H9 (cell line): ENCODE measurements around the gene MDFIC2. TPM values are rescaled to one million over a fixed set of nuclear protein-coding genes. Genes with fewer than 3 reads are reported as not detected.

Source experiments
- DNase-seq: peaks from one replicate; pipeline ENCODE4 v3.0.0-alpha.2; 2017
- H2AFZ ChIP-seq: one replicate; pipeline ENCODE4 v1.6.1; 2013; ENCODE audit warnings: mild to moderate bottlenecking, low read length, control low read depth, moderate library complexity
- H2AK5ac ChIP-seq: 2 replicates; pipeline ENCODE4 v1.6.1; 2013; ENCODE audit warnings: low read length, control low read depth, mixed read lengths; ENCODE audit not compliant: insufficient read length
- H2BK120ac ChIP-seq: one replicate; pipeline ENCODE4 v1.6.1; 2013; ENCODE audit warnings: low read depth, mild to moderate bottlenecking, low read length, control low read depth, inconsistent platforms; ENCODE audit not compliant: poor library complexity, severe bottlenecking
- H2BK12ac ChIP-seq: 2 replicates; pipeline ENCODE4 v1.6.1; 2013; ENCODE audit warnings: low read length, control low read depth, mixed read lengths, low read depth; ENCODE audit not compliant: insufficient read length
- H2BK15ac ChIP-seq: 2 replicates; pipeline ENCODE4 v1.6.1; 2013; ENCODE audit warnings: low read depth, low read length, control low read depth
- H2BK20ac ChIP-seq: one replicate; pipeline ENCODE4 v1.6.1; 2013; ENCODE audit warnings: low read depth, mild to moderate bottlenecking, low read length, control low read depth, inconsistent platforms; ENCODE audit not compliant: poor library complexity, severe bottlenecking
- H2BK5ac ChIP-seq: 2 replicates; pipeline ENCODE4 v1.6.1; 2013; ENCODE audit warnings: low read length, control low read depth, mixed read lengths; ENCODE audit not compliant: insufficient read length
- H3K14ac ChIP-seq: 2 replicates; pipeline ENCODE4 v1.6.1; 2013; ENCODE audit warnings: low read length, control low read depth; ENCODE audit not compliant: insufficient read depth
- H3K18ac ChIP-seq: 2 replicates; pipeline ENCODE4 v1.6.1; 2013; ENCODE audit warnings: low read depth, mild to moderate bottlenecking, mixed read lengths, low read length, control low read depth; ENCODE audit not compliant: insufficient read length
- H3K23ac ChIP-seq: 2 replicates; pipeline ENCODE4 v1.6.1; 2013; ENCODE audit warnings: low read length, control low read depth, mixed read lengths, low read depth; ENCODE audit not compliant: insufficient read length
- H3K23me2 ChIP-seq: 2 replicates; pipeline ENCODE4 v1.6.1; 2013; ENCODE audit warnings: low read depth, mild to moderate bottlenecking, mixed read lengths, low read length, control low read depth; ENCODE audit not compliant: insufficient read length, poor library complexity, severe bottlenecking
- H3K27ac ChIP-seq: 2 replicates; pipeline ENCODE4 v1.5.1; 2013; ENCODE audit warnings: low read length, control low read depth, mixed read lengths, low read depth; ENCODE audit not compliant: insufficient read length
- H3K27me3 ChIP-seq: 2 replicates; pipeline ENCODE4 v1.6.1; 2013; ENCODE audit warnings: low read length, control low read depth, inconsistent platforms; ENCODE audit not compliant: insufficient read depth
- H3K4ac ChIP-seq: 2 replicates; pipeline ENCODE4 v1.6.1; 2013; ENCODE audit warnings: low read depth, mild to moderate bottlenecking, control low read depth, inconsistent platforms, low read length, moderate library complexity
- H3K4me1 ChIP-seq: 2 replicates; pipeline ENCODE4 v1.6.1; 2013; ENCODE audit warnings: low read length, control low read depth, inconsistent platforms; ENCODE audit not compliant: insufficient read depth
- H3K4me2 ChIP-seq: 2 replicates; pipeline ENCODE4 v1.6.1; 2013; ENCODE audit warnings: low read length, control low read depth, mixed read lengths; ENCODE audit not compliant: insufficient read length, insufficient read depth
- H3K56ac ChIP-seq: 2 replicates; pipeline ENCODE4 v1.6.1; 2013; ENCODE audit warnings: low read depth, mild to moderate bottlenecking, mixed read lengths, low read length, control low read depth; ENCODE audit not compliant: insufficient read length
- H3K79me1 ChIP-seq: 2 replicates; pipeline ENCODE4 v1.6.1; 2013; ENCODE audit warnings: low read depth, mild to moderate bottlenecking, moderate library complexity, low read length, control low read depth, inconsistent platforms; ENCODE audit not compliant: insufficient read depth, poor library complexity, severe bottlenecking
- H3K79me2 ChIP-seq: 2 replicates; pipeline ENCODE4 v1.6.1; 2013; ENCODE audit warnings: low read length, control low read depth, inconsistent platforms; ENCODE audit not compliant: insufficient read depth
- H3K9ac ChIP-seq: 2 replicates; pipeline ENCODE4 v1.6.1; 2013; ENCODE audit warnings: low read length, control low read depth, mixed read lengths; ENCODE audit not compliant: insufficient read length; ENCODE audit errors: extremely low read depth
- H3K9me3 ChIP-seq: one replicate; pipeline ENCODE4 v1.6.1; 2013; ENCODE audit warnings: low read depth, low read length, inconsistent platforms; ENCODE audit not compliant: control insufficient read depth
- H3T11ph ChIP-seq: one replicate; pipeline ENCODE4 v1.6.1; 2013; ENCODE audit warnings: mild to moderate bottlenecking, low read length, control low read depth, inconsistent platforms
- H4K20me1 ChIP-seq: one replicate; pipeline ENCODE4 v1.6.1; 2013; ENCODE audit not compliant: control insufficient read depth, insufficient read length, insufficient read depth
- H4K5ac ChIP-seq: 2 replicates; pipeline ENCODE4 v1.6.1; 2013; ENCODE audit warnings: low read depth, mild to moderate bottlenecking, mixed read lengths, low read length, control low read depth; ENCODE audit not compliant: insufficient read length
- H4K8ac ChIP-seq: replicated peaks from 2 replicates; pipeline ENCODE4 v1.6.1; 2013; ENCODE audit warnings: low read length, control low read depth, mixed read lengths, low read depth; ENCODE audit not compliant: insufficient read length
- H4K91ac ChIP-seq: 2 replicates; pipeline ENCODE4 v1.6.1; 2013; ENCODE audit warnings: low read depth, mild to moderate bottlenecking, moderate library complexity, mixed read lengths, low read length, control low read depth; ENCODE audit not compliant: insufficient read length
- H3K27ac Mint-ChIP-seq, 3 experiments: 2 replicates in 2 of 3; 3 replicates in 1 of 3; pipeline ENCODE4 v1.8.0; 2020 to 2021; ENCODE audit warnings: mixed read lengths in 3 of 3, mild to moderate bottlenecking in 1 of 3, moderate library complexity in 1 of 3
- H3K27me3 Mint-ChIP-seq: 2 replicates; pipeline ENCODE4 v1.8.0; 2021; ENCODE audit warnings: low read depth, mild to moderate bottlenecking, moderate library complexity, mixed read lengths
- H3K36me3 Mint-ChIP-seq, 3 experiments: 2 replicates in 2 of 3; 3 replicates in 1 of 3; pipeline ENCODE4 v1.8.0; 2020 to 2021; ENCODE audit warnings: low read depth in 3 of 3, mixed read lengths in 3 of 3; ENCODE audit not compliant: insufficient read depth in 1 of 3
- H3K4me1 Mint-ChIP-seq, 2 experiments: 2 replicates each; pipeline ENCODE4 v1.8.0; 2020; ENCODE audit warnings: mixed read lengths in 2 of 2
- H3K4me3 Mint-ChIP-seq, 2 experiments: 2 replicates in 1 of 2; 3 replicates in 1 of 2; pipeline ENCODE4 v1.8.0; 2020 to 2021; ENCODE audit warnings: mild to moderate bottlenecking in 2 of 2, mixed read lengths in 2 of 2, moderate library complexity in 1 of 2
- H3K9me3 Mint-ChIP-seq, 2 experiments: 2 replicates in 1 of 2; 3 replicates in 1 of 2; pipeline ENCODE4 v1.8.0; 2020; ENCODE audit warnings: mild to moderate bottlenecking in 2 of 2, mixed read lengths in 2 of 2, moderate library complexity in 1 of 2
- CTCF ChIP-seq: fragments of 200-600 bp; sonication (generic); conservative IDR thresholded peaks from 3 replicates; pipeline ENCODE4 v1.8.0; 2021; ENCODE audit warnings: antibody characterized with exemption, mild to moderate bottlenecking
- WGBS: extraction: QIAGEN DNeasy Blood & Tissue Kit; methylation state at CpG from one replicate; pipeline ENCODE4 v1.1.7; 2013; ENCODE audit warnings: missing lambda C conversion rate, low lambda C conversion rate, mixed read lengths; ENCODE audit not compliant: insufficient read length; ENCODE audit errors: extremely low coverage; 5-methylcytosine and 5-hydroxymethylcytosine counted together
- total RNA-seq: library from RNA; stranded (reverse); gene quantifications from 2 replicates; pipeline ENCODE4 v1.2.1, GENCODE V29; 2021

MDFIC2 gene
- total RNA-seq, 1 experiment from 2014 or later = not detected

DNA sequence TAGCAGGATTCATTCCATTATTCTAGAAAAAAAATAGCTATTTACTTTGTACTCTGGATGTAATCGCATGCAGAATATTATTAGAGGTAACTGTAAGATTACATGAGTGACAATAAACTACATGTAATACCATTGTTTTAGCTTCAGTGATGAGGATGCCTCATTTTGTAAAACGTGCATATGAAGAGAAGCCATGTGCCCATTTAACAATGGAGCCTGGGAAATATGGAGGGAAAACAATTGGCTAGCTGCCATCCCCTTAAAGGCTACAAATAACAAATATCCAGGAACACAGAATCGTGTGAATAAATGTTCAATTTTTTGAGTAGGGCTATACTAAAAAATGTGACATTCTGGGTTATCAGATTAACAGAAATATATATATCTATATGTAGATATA lies 161.8 kb downstream of the MDFIC2 start:
- Histone ChIP-seq H3K4ac (no peak overlapping the region), H2BK20ac (no peak overlapping the region), H3K9me3 (no peaks in the 10 kb centered on the region), H3K79me1 (no peaks in the 10 kb centered on the region), H3K27me3 (no peaks in the 10 kb centered on the region), H3K4me1 (0 out of 2 replicates have a peak, but pooled peaks cover 2% of the 10 kb centered on the region), H4K8ac (no peak overlapping the region), H3K18ac (no peak overlapping the region), H3K23me2 (no peaks in the 10 kb centered on the region), H3T11ph (no peak overlapping the region), H2BK5ac (no peak overlapping the region), H3K9ac (no peak overlapping the region), H4K20me1 (no peaks in the 10 kb centered on the region), H4K5ac (no peak overlapping the region), H4K91ac (no peak overlapping the region), H3K4me2 (no peak overlapping the region), H2AK5ac (no peak overlapping the region), H3K56ac (no peak overlapping the region), H3K23ac (no peak overlapping the region), H2BK120ac (no peak overlapping the region), H2BK15ac (no peak overlapping the region), H3K27ac (no peak overlapping the region), H3K14ac (no peak overlapping the region), H3K79me2 (no peaks in the 10 kb centered on the region), H2BK12ac (no peak overlapping the region), H2AFZ (no peak overlapping the region)
- WGBS = no CpG with 5 or more reads among the region's 3 CpGs
- peaks cover 0 to under 1% of the 10 kb centered on the region in 2 experiments; a peak in 1 of 5 replicates for H3K9me3 Mint-ChIP-seq
- H3K27me3 Mint-ChIP-seq = no peaks in the 10 kb centered on the region
- H3K4me1 Mint-ChIP-seq = 0 out of 4 replicates have a peak, but pooled peaks cover 0 to 2% of the 10 kb centered on the region in 2 experiments
- peaks cover 0 to 2% (median 0%) of the 10 kb centered on the region in 3 experiments; a peak in 2 of 7 replicates for H3K36me3 Mint-ChIP-seq
- no peak overlapping the region for H3K4me3 Mint-ChIP-seq
- TF ChIP-seq CTCF = no peak
- no peak for DNase-seq
- H3K27ac Mint-ChIP-seq = no peak overlapping the region
